ENCODE measurements around the gene COIL.

The COIL gene

GRCh38 chr17:56903560-56903959 is 57.3 kb downstream of the COIL start:
- DNase-seq, result no peak

- DNase-seq, result no peak
These were observed 58.5 kb downstream of the COIL start for GRCh38 chr17:56902348-56902747.

- no peak for DNase-seq
These were observed 61.4 kb downstream of the COIL start for GRCh38 chr17:56899403-56899802.

GRCh38 chr17:56898874-56899273 is 62.0 kb downstream of the COIL start:
- no peak for DNase-seq

- DNase-seq, result no peak
These were observed 63.0 kb downstream of the COIL start for GRCh38 chr17:56897646-56898424.

- DNase-seq, result no peak
These were observed 63.9 kb downstream of the COIL start for GRCh38 chr17:56896968-56897359.

GRCh38 chr17:56896217-56896967 is 64.5 kb downstream of the COIL start:
- DNase-seq, result no peak

- DNase-seq, result no peak
These were observed 65.9 kb downstream of the COIL start for GRCh38 chr17:56894859-56895455.

GRCh38 chr17:56893503-56893902 is 67.3 kb downstream of the COIL start:
- DNase-seq, result no peak

GRCh38 chr17:56892333-56892732 is 68.5 kb downstream of the COIL start:
- DNase-seq, result no peak

- DNase-seq, result no peak
These were observed 69.1 kb downstream of the COIL start for GRCh38 chr17:56891751-56892150.

- no peak for DNase-seq
These were observed 69.8 kb downstream of the COIL start for GRCh38 chr17:56890906-56891674.

GRCh38 chr17:56890390-56890789 is 70.5 kb downstream of the COIL start:
- DNase-seq, result no peak

All from DMS53 (cell line).